ENCODE results near the gene MPPE1.

GRCh38 chr18:11860594-11861450 lies 47.3 kb downstream of the MPPE1 start:
- TF ChIP-seq CTCF (IDR thresholded peaks at IDR 0.05) = no peak
- no peak for TF ChIP-seq POLR2A (IDR thresholded peaks at IDR 0.05)

All from adrenal gland (tissue), 5 donors.